Activated naive CD8-positive, alpha-beta T cell treated with anti-CD3 and anti-CD28 coated beads for 36 hours (primary cell): Measurements from ENCODE around the gene QDPR. TPM values are rescaled to one million over a fixed set of nuclear protein-coding genes. Genes with fewer than 3 reads are reported as not detected.
A peak's percentile ranks its signal among the peaks of the same experiment; 100 is the strongest.

Source experiments
- DNase-seq: peaks from one replicate; pipeline ENCODE4 v3.0.0; 2021
- H3K27ac Mint-ChIP-seq: one replicate; pipeline ENCODE4 v1.8.0; 2022; ENCODE audit warnings: mild to moderate bottlenecking, moderate library complexity, mixed read lengths
- H3K27me3 Mint-ChIP-seq: one replicate; pipeline ENCODE4 v1.8.0; 2022; ENCODE audit warnings: mild to moderate bottlenecking, mixed read lengths
- H3K36me3 Mint-ChIP-seq: one replicate; pipeline ENCODE4 v1.8.0; 2021; ENCODE audit warnings: mild to moderate bottlenecking, mixed read lengths
- H3K4me1 Mint-ChIP-seq: one replicate; pipeline ENCODE4 v1.8.0; 2021; ENCODE audit warnings: mixed read lengths
- H3K4me3 Mint-ChIP-seq: one replicate; pipeline ENCODE4 v1.8.0; 2022; ENCODE audit warnings: mild to moderate bottlenecking, moderate library complexity, mixed read lengths
- H3K9me3 Mint-ChIP-seq: one replicate; pipeline ENCODE4 v1.8.0; 2022; ENCODE audit warnings: mixed read lengths
- total RNA-seq, 2 experiments: library from RNA; stranded (reverse); gene quantifications; one replicate each; pipeline ENCODE4 v1.2.3, GENCODE V29; 2021

QDPR gene
- total RNA-seq, 2 experiments from 2014 or later, result 56.5 to 57.9 TPM

- peak overlapping the region; percentile 74 for H3K4me3 Mint-ChIP-seq
- peaks cover 9% of the 10 kb centered on the region for H3K36me3 Mint-ChIP-seq
- H3K27me3 Mint-ChIP-seq, result peaks cover 6% of the 10 kb centered on the region
- DNase-seq, result no peak
- H3K4me1 Mint-ChIP-seq, result peaks cover 18% of the 10 kb centered on the region
- H3K9me3 Mint-ChIP-seq, result no peaks in the 10 kb centered on the region
- H3K27ac Mint-ChIP-seq, result peak overlapping the region; percentile 46
Observed at GRCh38 chr4:17512973-17513665, 1.2 kb upstream of the QDPR start.

GRCh38 chr4:17511509-17511949 lies 361 bp downstream of the QDPR start:
- H3K4me3 Mint-ChIP-seq, result peak overlapping the region; percentile 91
- no peaks in the 10 kb centered on the region for H3K9me3 Mint-ChIP-seq
- no peaks in the 10 kb centered on the region for H3K27me3 Mint-ChIP-seq
- H3K36me3 Mint-ChIP-seq, result peaks cover 16% of the 10 kb centered on the region
- peak overlapping the region; percentile 91 for H3K27ac Mint-ChIP-seq
- H3K4me1 Mint-ChIP-seq, result peaks cover 23% of the 10 kb centered on the region
- peak; percentile 67 for DNase-seq

DNA sequence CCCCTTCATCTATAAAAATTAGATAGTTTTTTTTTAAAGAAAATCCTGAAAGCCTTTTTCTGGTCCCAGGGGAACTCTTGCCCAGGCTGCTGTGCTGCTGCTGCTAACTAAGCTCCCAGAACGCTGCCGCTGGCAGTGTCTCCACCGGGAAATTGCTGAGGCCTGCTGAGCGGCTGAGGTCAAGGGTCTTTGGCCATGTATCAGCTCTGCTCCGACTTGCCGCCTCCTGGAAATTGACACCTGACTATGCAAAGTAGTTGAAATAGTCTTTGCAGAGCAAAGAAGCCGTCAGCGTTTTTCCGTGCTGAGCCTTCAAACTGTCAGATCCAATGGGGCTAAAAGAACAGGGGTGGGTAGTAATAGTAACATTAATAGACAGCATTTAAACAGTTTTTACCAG lies 839 bp downstream of the QDPR start:
- Mint-ChIP-seq H3K27ac (peak overlapping the region; percentile 91), H3K4me1 (peaks cover 23% of the 10 kb centered on the region), H3K4me3 (peak overlapping the region; percentile 91), H3K36me3 (peaks cover 16% of the 10 kb centered on the region), H3K9me3 (no peaks in the 10 kb centered on the region), H3K27me3 (no peaks in the 10 kb centered on the region)
- DNase-seq, result no peak

DNA sequence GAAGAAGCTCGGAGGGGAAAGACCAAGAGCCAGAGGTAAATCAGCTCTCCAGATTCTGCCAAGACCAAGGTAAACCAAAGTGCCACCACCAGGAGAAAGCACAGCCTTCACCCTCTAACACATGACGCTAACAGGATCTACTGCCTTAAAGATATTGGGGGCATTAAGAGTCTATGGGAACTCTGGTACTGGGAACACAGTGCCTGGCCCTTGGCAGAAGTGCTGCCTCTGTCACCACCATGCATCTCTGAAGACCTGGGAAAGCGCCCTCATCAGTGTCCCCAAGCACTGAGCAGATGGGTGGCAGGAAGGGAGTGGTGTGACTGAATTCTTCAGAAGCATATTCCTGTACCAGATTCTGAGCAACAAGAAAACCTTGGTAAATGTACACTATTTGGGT lies 1.3 kb downstream of the QDPR start:
- Mint-ChIP-seq H3K9me3 (no peaks in the 10 kb centered on the region), H3K36me3 (peaks cover 16% of the 10 kb centered on the region), H3K27ac (no peak overlapping the region), H3K4me3 (peak overlapping the region; percentile 91), H3K27me3 (no peaks in the 10 kb centered on the region), H3K4me1 (peaks cover 26% of the 10 kb centered on the region)
- DNase-seq, result no peak

DNA sequence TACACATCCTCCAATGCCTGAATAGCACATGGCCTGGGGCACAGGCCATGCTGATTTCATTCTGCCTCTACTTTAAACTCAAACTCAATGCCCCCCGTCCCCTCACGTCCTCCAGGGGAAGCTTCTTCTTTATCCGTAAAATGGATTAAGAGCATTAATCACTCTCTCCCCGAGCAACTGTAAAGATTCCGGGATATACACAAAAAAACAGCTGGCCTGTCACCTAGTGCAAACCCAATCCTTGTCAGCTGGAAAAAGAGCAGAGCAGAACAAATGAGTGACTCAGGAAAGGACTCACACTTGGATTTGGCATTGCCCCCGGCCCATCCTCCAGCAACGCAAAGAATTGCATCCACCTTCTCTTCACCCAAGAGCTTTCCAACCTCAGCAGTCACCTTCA lies 7.8 kb downstream of the QDPR start:
- H3K9me3 Mint-ChIP-seq, result no peaks in the 10 kb centered on the region
- H3K36me3 Mint-ChIP-seq, result peaks cover 36% of the 10 kb centered on the region
- H3K4me3 Mint-ChIP-seq, result no peak overlapping the region
- no peak for DNase-seq
- H3K27me3 Mint-ChIP-seq, result no peaks in the 10 kb centered on the region
- no peak overlapping the region for H3K27ac Mint-ChIP-seq
- H3K4me1 Mint-ChIP-seq, result peaks cover 28% of the 10 kb centered on the region

DNA sequence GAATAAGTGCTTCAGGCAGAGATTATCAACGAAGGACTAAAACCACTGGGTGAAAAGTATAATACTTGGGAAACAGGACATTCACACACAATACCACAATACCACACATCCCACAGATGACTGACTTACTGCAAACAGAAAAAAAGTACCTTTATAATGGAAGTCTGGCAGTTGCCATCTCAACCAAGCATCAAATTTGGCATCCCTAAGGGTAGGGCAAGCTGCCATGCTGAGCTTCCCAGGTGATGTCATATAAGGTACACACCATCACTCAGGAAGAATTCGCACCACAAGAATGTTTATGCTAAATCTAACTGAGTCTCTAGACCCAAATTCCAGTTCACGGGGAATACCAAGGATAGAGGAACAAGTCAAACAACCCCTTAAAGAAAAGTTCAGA lies 9.1 kb downstream of the QDPR start:
- H3K9me3 Mint-ChIP-seq, result no peaks in the 10 kb centered on the region
- no peaks in the 10 kb centered on the region for H3K27me3 Mint-ChIP-seq
- no peak overlapping the region for H3K27ac Mint-ChIP-seq
- H3K4me3 Mint-ChIP-seq, result no peak overlapping the region
- peaks cover 28% of the 10 kb centered on the region for H3K4me1 Mint-ChIP-seq
- H3K36me3 Mint-ChIP-seq, result peaks cover 39% of the 10 kb centered on the region
- DNase-seq, result no peak

GRCh38 chr4:17500574-17500973 lies 11.3 kb downstream of the QDPR start:
- H3K9me3 Mint-ChIP-seq, result no peaks in the 10 kb centered on the region
- no peak overlapping the region for H3K27ac Mint-ChIP-seq
- H3K4me1 Mint-ChIP-seq, result peaks cover 21% of the 10 kb centered on the region
- H3K36me3 Mint-ChIP-seq, result peaks cover 35% of the 10 kb centered on the region
- H3K27me3 Mint-ChIP-seq, result no peaks in the 10 kb centered on the region
- H3K4me3 Mint-ChIP-seq, result no peak overlapping the region
- DNase-seq, result no peak

GRCh38 chr4:17497890-17498523 lies 13.9 kb downstream of the QDPR start:
- no peak for DNase-seq
- Mint-ChIP-seq H3K27ac (no peak overlapping the region), H3K4me1 (peaks cover 22% of the 10 kb centered on the region), H3K36me3 (peaks cover 31% of the 10 kb centered on the region), H3K9me3 (no peaks in the 10 kb centered on the region), H3K27me3 (no peaks in the 10 kb centered on the region), H3K4me3 (no peak overlapping the region)

- peaks cover 10% of the 10 kb centered on the region for H3K4me1 Mint-ChIP-seq
- H3K9me3 Mint-ChIP-seq, result no peaks in the 10 kb centered on the region
- H3K27me3 Mint-ChIP-seq, result no peaks in the 10 kb centered on the region
- peaks cover 21% of the 10 kb centered on the region for H3K36me3 Mint-ChIP-seq
- no peak overlapping the region for H3K4me3 Mint-ChIP-seq
- peak overlapping the region; percentile 6 for H3K27ac Mint-ChIP-seq
- no peak for DNase-seq
Observed at GRCh38 chr4:17494258-17495190, 17.4 kb downstream of the QDPR start.

- DNase-seq, result no peak
- no peaks in the 10 kb centered on the region for H3K27me3 Mint-ChIP-seq
- H3K4me1 Mint-ChIP-seq, result peaks cover 7% of the 10 kb centered on the region
- H3K36me3 Mint-ChIP-seq, result peaks cover 18% of the 10 kb centered on the region
- H3K4me3 Mint-ChIP-seq, result no peak overlapping the region
- H3K9me3 Mint-ChIP-seq, result no peaks in the 10 kb centered on the region
- no peak overlapping the region for H3K27ac Mint-ChIP-seq
Observed at GRCh38 chr4:17493619-17494018, 18.3 kb downstream of the QDPR start.

DNA sequence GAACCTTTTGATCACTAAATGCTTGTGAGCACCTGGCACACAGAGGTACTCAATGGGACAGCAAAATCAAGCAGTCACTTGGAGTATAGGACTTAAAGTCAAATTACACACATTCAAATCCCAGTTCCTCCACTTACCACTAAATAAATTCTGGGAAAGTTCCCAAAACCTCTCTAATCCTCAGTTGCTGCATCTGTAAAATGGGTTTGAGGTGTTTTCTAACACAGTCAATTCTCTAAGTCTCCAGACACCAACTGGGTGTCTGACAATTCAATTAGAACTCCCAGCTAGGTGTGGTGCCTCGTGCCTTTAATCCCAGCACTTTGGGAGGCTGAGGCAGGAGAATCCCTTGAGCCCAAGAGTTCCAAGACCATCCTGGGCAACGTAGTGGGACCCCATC lies 19.0 kb downstream of the QDPR start:
- no peak overlapping the region for H3K27ac Mint-ChIP-seq
- H3K4me1 Mint-ChIP-seq, result peaks cover 7% of the 10 kb centered on the region
- no peaks in the 10 kb centered on the region for H3K9me3 Mint-ChIP-seq
- H3K4me3 Mint-ChIP-seq, result no peak overlapping the region
- H3K27me3 Mint-ChIP-seq, result no peaks in the 10 kb centered on the region
- H3K36me3 Mint-ChIP-seq, result peaks cover 14% of the 10 kb centered on the region
- DNase-seq, result no peak

DNA sequence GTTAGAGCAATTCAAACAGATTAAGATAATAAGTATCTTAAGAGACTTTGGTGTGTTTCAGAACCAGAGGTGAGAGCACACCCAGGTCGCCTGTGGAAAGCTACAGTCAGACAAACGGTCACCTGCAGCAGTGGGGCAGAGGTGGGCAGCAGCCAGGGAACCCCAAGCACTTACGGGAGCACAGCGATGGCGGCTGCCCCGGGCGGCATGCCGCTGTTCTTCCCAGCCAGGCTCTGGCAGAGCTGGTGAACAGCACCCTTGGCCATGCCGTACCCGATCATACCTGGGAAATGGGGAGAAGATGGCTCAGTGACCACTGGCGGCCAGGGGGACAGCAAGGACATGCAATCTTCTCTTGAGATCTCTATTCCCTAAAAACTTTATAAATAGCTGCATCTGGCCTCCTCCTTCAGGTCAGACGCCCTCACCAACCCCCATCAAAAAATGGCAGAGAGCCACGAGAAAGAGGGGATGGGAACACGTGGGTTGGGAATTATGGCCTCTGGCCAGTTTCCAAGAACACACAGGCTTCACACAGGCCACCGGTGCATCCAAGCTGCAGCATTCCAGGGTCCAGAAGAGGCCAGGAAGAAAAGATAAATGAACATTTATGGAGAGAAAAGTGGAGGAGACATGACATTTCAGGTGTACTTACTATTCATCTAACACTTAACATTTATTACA lies 19.7 kb downstream of the QDPR start:
- H3K4me1 Mint-ChIP-seq, result peaks cover 7% of the 10 kb centered on the region
- DNase-seq, result no peak
- H3K9me3 Mint-ChIP-seq, result no peaks in the 10 kb centered on the region
- no peak overlapping the region for H3K4me3 Mint-ChIP-seq
- no peak overlapping the region for H3K27ac Mint-ChIP-seq
- H3K36me3 Mint-ChIP-seq, result peaks cover 13% of the 10 kb centered on the region
- no peaks in the 10 kb centered on the region for H3K27me3 Mint-ChIP-seq

GRCh38 chr4:17491196-17491595 lies 20.7 kb downstream of the QDPR start:
- Mint-ChIP-seq H3K4me3 (no peak overlapping the region), H3K9me3 (no peaks in the 10 kb centered on the region), H3K27me3 (no peaks in the 10 kb centered on the region), H3K36me3 (peaks cover 18% of the 10 kb centered on the region), H3K4me1 (peaks cover 7% of the 10 kb centered on the region), H3K27ac (no peak overlapping the region)
- no peak for DNase-seq

GRCh38 chr4:17490575-17491059 lies 21.3 kb downstream of the QDPR start:
- H3K9me3 Mint-ChIP-seq, result no peaks in the 10 kb centered on the region
- DNase-seq, result no peak
- H3K4me3 Mint-ChIP-seq, result no peak overlapping the region
- peaks cover 7% of the 10 kb centered on the region for H3K4me1 Mint-ChIP-seq
- H3K36me3 Mint-ChIP-seq, result peaks cover 20% of the 10 kb centered on the region
- H3K27ac Mint-ChIP-seq, result no peak overlapping the region
- no peaks in the 10 kb centered on the region for H3K27me3 Mint-ChIP-seq
